ENCODE data around the gene NCOA4. TPM values are rescaled to one million over a fixed set of nuclear protein-coding genes. Genes with fewer than 3 reads are reported as not detected.

The NCOA4 gene
- total and polyA plus RNA-seq, 2 donors (not counting 3 experiments of a cell fraction or from before 2014, with no cell fraction given), result 62.1 to 127 TPM

DNA sequence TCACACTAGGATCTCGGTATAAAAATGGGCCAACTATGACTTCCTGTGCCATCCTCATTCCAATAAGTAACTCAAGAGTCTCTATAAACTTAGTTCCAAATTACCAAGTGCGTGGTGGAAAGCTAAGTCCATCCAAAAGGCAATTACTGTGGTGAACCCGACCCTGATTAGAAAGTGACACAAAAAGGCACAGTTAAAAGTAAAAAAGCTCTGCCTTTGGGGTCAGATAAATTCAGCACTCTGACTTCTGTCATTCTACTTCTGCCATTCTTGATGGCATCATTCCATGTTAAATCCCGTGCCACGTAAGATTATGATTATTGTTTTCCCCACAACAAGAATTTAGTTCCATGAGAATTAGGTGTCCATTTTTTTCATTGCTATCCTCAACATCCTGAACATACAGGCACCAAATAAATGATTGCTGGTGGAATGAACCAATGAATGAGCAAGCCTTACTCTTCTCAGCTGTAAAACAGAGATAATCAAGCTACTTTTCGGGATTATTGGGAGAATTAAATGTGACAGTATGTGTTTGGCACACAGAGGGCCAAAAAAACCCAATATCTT, 877 bp downstream of the NCOA4 start:
- H3K9me3 ChIP-seq (replicated peaks; ENCODE audit: control insufficient read depth, insufficient read depth, low read length), result no peaks in the 10 kb centered on the region
- no peaks in the 10 kb centered on the region for H3K9me1 ChIP-seq (replicated peaks; ENCODE audit: control insufficient read depth, extremely low read depth, insufficient read depth, low read length)
- TSS peak; percentile 48 for BruUV-seq (replicated peaks)
- POLR2A ChIA-PET, result no interaction called here
- H3K27me3 ChIP-seq (ENCODE audit: control insufficient read depth in 2 of 2, insufficient read depth in 2 of 2, low read length in 2 of 2), result no peaks in the 10 kb centered on the region
- peak overlapping the region; percentile 71 for H3K27ac ChIP-seq (ENCODE audit: insufficient read depth, low read depth, low read length)
- dilution Hi-C loops (cut with MboI; ENCODE audit: extremely low pct_ligation_motif_present, low sequenced_read_pairs) (no loop called here), intact Hi-C loops (cut with micrococcal nuclease) (loop anchor here (1.0 to 10.0 kb wide), 4 partner anchors 67 to 1025 kb away; partner anchors contain the start of gene ZNF22)
- peaks cover 2% of the 10 kb centered on the region for H4K20me1 ChIP-seq (replicated peaks; ENCODE audit: control insufficient read depth, extremely low read depth, insufficient read depth, low read length)
- TF ChIP-seq, protein P1, sequence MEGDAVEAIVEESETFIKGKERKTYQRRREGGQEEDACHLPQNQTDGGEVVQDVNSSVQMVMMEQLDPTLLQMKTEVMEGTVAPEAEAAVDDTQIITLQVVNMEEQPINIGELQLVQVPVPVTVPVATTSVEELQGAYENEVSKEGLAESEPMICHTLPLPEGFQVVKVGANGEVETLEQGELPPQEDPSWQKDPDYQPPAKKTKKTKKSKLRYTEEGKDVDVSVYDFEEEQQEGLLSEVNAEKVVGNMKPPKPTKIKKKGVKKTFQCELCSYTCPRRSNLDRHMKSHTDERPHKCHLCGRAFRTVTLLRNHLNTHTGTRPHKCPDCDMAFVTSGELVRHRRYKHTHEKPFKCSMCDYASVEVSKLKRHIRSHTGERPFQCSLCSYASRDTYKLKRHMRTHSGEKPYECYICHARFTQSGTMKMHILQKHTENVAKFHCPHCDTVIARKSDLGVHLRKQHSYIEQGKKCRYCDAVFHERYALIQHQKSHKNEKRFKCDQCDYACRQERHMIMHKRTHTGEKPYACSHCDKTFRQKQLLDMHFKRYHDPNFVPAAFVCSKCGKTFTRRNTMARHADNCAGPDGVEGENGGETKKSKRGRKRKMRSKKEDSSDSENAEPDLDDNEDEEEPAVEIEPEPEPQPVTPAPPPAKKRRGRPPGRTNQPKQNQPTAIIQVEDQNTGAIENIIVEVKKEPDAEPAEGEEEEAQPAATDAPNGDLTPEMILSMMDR (IDR thresholded peaks at IDR 0.05; ENCODE audit: extremely low read depth in 1 of 2, insufficient read depth in 1 of 2, low read depth in 1 of 2, low read length in 2 of 2), result no peak
- TF ChIP-seq FOS (IDR thresholded peaks at IDR 0.05; ENCODE audit: borderline replicate concordance, insufficient read depth, low read length) (no peak), MYC (IDR thresholded peaks at IDR 0.05; ENCODE audit: low read depth, low read length) (no peak), GATA2 (IDR thresholded peaks at IDR 0.05; ENCODE audit: insufficient read depth, insufficient read length, low read depth, low read length) (no peak), POLR2A (IDR thresholded peaks at IDR 0.05; ENCODE audit: low read depth, low read length) (no peak), POLR2AphosphoS5 (IDR thresholded peaks at IDR 0.05; ENCODE audit: insufficient read depth, low read depth, low read length) (no peak), EZH2 (IDR thresholded peaks at IDR 0.05; ENCODE audit: borderline replicate concordance, low read depth, low read length, severe bottlenecking) (no peak), JUN (IDR thresholded peaks at IDR 0.05; ENCODE audit: borderline replicate concordance, insufficient read depth, insufficient read length, low read depth) (no peak)
- TF ChIP-seq, protein P2, sequence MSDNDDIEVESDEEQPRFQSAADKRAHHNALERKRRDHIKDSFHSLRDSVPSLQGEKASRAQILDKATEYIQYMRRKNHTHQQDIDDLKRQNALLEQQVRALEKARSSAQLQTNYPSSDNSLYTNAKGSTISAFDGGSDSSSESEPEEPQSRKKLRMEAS (IDR thresholded peaks at IDR 0.05; ENCODE audit: insufficient read depth, insufficient read length), result no peak
- peaks cover 56% of the 10 kb centered on the region for H3K79me2 ChIP-seq (ENCODE audit: control insufficient read depth, insufficient read depth, low read length)
- H3K36me3 ChIP-seq (ENCODE audit: control insufficient read depth in 2 of 2, extremely low read depth in 1 of 2, insufficient read depth in 2 of 2, low read length in 2 of 2), result peaks cover 2 to 3% of the 10 kb centered on the region in 2 experiments
- no peak overlapping the region for H2AFZ ChIP-seq (ENCODE audit: low read depth, low read length)
- H3K4me3 ChIP-seq (replicated peaks in 1 of 3; ENCODE audit: insufficient read depth in 1 of 3, low read depth in 1 of 3, low read length in 3 of 3), result peak overlapping the region; percentile 75 to 94 (median 85)
- peak overlapping the region; percentile 92 for H3K9ac ChIP-seq (replicated peaks; ENCODE audit: extremely low read depth, insufficient read depth, low read length)
- peaks cover 36% of the 10 kb centered on the region for H3K4me1 ChIP-seq (ENCODE audit: control insufficient read depth, extremely low read depth, insufficient read depth, low read length)
- CTCF ChIA-PET, result interaction anchor here (1.2 to 2.7 kb wide), 8 partner anchors 10 to 780 kb away, joined by 3 to 15 read pairs (median 7); no protein-coding TSS in a partner anchor
- peak overlapping the region; percentile 98 for H3K4me2 ChIP-seq (ENCODE audit: insufficient read depth, low read length)
- FAIRE-seq, result no peak
- DNase-seq (ENCODE audit: low read depth, low spot score), result no peak

All from endothelial cell of umbilical vein (primary cell).